Hepatocyte (in vitro differentiated cells): ENCODE data around the gene DAND5.

ENCODE experiments used
- EZH2 ChIP-seq: fragments of 200-600 bp; sonication (generic); IDR thresholded peaks from 2 replicates; pipeline ENCODE4 v1.6.1; 2016; ENCODE audit warnings: antibody characterized with exemption, mild to moderate bottlenecking, borderline replicate concordance
- TF ChIP-seq, protein P1 (sequence below): fragments of 200-600 bp; sonication (generic); IDR thresholded peaks from 2 replicates; pipeline ENCODE4 v1.5.1; 2016; ENCODE audit warnings: antibody characterized with exemption, mild to moderate bottlenecking; ENCODE audit not compliant: poor library complexity

DNA sequence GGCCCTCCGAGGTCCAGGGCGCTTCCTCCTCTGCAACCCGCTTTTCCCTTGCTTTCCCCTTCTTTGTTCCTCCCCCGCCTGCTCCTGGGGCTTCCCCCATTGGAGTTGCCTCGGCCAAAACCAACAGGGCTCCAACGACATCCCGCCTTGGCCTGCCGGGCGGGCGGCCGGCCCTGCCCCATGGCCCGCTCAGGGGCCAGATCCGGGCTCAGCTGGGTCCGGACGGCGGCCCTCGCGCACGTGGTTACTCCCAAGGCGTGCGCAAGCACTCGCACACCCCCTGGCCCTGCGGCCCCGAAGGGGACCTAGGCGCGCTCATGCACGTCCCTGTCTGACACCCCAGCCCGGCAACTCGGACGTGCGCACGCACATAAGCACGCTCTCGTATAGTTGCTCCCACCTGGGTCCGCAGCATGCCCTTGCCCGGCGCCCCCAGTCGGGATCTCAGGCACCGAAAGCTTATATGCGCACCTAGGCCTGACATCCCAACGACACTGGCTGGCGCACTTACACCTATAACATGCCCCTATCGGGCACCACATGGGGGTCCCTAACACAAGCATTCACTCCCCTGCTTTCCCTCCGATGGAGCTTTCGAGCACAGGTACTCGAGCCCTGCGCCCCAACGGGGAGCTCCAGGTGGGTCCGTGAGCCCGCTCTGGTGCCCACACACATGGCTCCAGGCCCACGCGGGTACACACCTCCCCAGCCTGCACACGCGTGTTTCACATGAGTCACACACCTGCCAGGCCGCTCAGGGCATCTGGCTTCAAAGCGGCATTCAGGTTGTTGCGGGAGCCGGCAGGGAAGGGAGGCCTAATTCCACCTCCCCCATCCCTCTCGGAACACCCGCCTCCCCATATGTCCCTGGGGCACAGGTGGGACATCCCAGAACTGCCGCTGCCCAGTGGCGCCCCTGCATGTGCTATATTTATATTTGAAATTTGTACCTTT, 40.9 kb downstream of the DAND5 start:
- peak; percentile 53 for TF ChIP-seq EZH2
- TF ChIP-seq, protein P1, sequence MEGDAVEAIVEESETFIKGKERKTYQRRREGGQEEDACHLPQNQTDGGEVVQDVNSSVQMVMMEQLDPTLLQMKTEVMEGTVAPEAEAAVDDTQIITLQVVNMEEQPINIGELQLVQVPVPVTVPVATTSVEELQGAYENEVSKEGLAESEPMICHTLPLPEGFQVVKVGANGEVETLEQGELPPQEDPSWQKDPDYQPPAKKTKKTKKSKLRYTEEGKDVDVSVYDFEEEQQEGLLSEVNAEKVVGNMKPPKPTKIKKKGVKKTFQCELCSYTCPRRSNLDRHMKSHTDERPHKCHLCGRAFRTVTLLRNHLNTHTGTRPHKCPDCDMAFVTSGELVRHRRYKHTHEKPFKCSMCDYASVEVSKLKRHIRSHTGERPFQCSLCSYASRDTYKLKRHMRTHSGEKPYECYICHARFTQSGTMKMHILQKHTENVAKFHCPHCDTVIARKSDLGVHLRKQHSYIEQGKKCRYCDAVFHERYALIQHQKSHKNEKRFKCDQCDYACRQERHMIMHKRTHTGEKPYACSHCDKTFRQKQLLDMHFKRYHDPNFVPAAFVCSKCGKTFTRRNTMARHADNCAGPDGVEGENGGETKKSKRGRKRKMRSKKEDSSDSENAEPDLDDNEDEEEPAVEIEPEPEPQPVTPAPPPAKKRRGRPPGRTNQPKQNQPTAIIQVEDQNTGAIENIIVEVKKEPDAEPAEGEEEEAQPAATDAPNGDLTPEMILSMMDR, result no peak
